Stomach (tissue), 9 donors: ENCODE results near the gene FXR1. TPM values are rescaled to one million over a fixed set of nuclear protein-coding genes. Genes with fewer than 3 reads are reported as not detected.
"Not testable (repeated sequence)": the region's sequence is repeated elsewhere in the genome, so short reads cannot be mapped to it uniquely, and the experiment has no call there.

Source experiments
- DNase-seq, 2 donors: peaks; one replicate each; pipeline versions ENCODE4 v3.0.0 to v3.0.0-alpha.2; 2013 to 2019
- H3K27ac ChIP-seq, 5 donors: fragments of 200-600 bp in 4 of 5; sonication (generic) in 4 of 5; one replicate each; pipeline ENCODE4 v1.5.1; 2013 to 2019; ENCODE audit warnings: mild to moderate bottlenecking in 1 of 5, moderate library complexity in 1 of 5
- H3K27me3 ChIP-seq, 3 donors: fragments of 200-600 bp; sonication (generic); one replicate each; pipeline ENCODE4 v1.5.1; 2017 to 2019; ENCODE audit warnings: mixed run types in 1 of 3
- H3K36me3 ChIP-seq, 4 donors: fragments of 200-600 bp; sonication (generic); 1 replicate in 3 of 4; 2 replicates in 1 of 4; pipeline ENCODE4 v1.5.1; 2016 to 2019
- H3K4me1 ChIP-seq, 4 donors: fragments of 200-600 bp; sonication (generic); one replicate each; pipeline ENCODE4 v1.5.1; 2016 to 2019
- H3K4me3 ChIP-seq, 4 donors: fragments of 200-600 bp; sonication (generic) in 3 of 4; one replicate each; pipeline ENCODE4 v1.5.1; 2016 to 2019; ENCODE audit warnings: mild to moderate bottlenecking in 1 of 4
- H3K9me3 ChIP-seq, 4 donors: fragments of 200-600 bp; sonication (generic); one replicate each; pipeline ENCODE4 v1.5.1; 2016 to 2019
- EP300 ChIP-seq: sonication (generic); formaldehyde crosslinking; IDR thresholded peaks from one replicate; pipeline ENCODE4 v1.6.1; 2017; ENCODE audit warnings: antibody characterized with exemption
- POLR2A ChIP-seq, 4 donors: fragments of 450-650 bp; IDR thresholded peaks; one replicate each; pipeline ENCODE4 v1.6.1; 2016; ENCODE audit warnings: antibody characterized with exemption in 4 of 4, control low read depth in 2 of 4, mild to moderate bottlenecking in 1 of 4, moderate library complexity in 1 of 4
- POLR2AphosphoS5 ChIP-seq, 3 donors: sonication (generic); formaldehyde crosslinking; IDR thresholded peaks; one replicate each; pipeline ENCODE4 v1.6.1; 2016; ENCODE audit warnings: antibody characterized with exemption in 3 of 3
- WGBS, 5 donors: extraction: QIAGEN DNeasy Blood & Tissue Kit in 3 of 5; methylation state at CpG; one replicate each; pipeline versions ENCODE4 v1.1.5 to v1.1.7; 2013 to 2018; 5-methylcytosine and 5-hydroxymethylcytosine counted together
- intact Hi-C: fragments of 100-400 bp; cut with DNase I; formaldehyde crosslinking; loops from one replicate; pipeline ENCODE4 v1.15.1; 2023; ENCODE audit warnings: low total_unique reads
- polyA plus RNA-seq, 3 donors: library from polyadenylated mRNA; stranded (reverse); fragments of 200-250 nt; gene quantifications; one replicate each; pipeline ENCODE4 v1.2.3, GENCODE V29; 2013
- total RNA-seq, 5 donors: library from RNA; depleted of rRNA; stranded (reverse); fragments of >200 nt; gene quantifications; one replicate each; pipeline versions ENCODE4 v1.1.0 to v1.2.3, GENCODE V29; 2014 to 2016
- TF ChIP-seq, protein P1 (sequence below), 7 experiments: fragments of 450-650 bp in 4 of 7; fragments of 200-600 bp in 3 of 7; sonication (generic) in 3 of 7; IDR thresholded peaks; one replicate each; pipeline ENCODE4 v1.5.1; 2016 to 2019; ENCODE audit warnings: antibody characterized with exemption in 7 of 7, control low read depth in 2 of 7, mild to moderate bottlenecking in 1 of 7
- donor health status: healthy with polysubstance abuse.
- donor health status: Bipolar disorder and iron deficiency.
- donor health status: healthy.

Gene FXR1
- total and polyA plus RNA-seq, 8 donors = 40.8 to 182 (median 56.4) TPM

DNA sequence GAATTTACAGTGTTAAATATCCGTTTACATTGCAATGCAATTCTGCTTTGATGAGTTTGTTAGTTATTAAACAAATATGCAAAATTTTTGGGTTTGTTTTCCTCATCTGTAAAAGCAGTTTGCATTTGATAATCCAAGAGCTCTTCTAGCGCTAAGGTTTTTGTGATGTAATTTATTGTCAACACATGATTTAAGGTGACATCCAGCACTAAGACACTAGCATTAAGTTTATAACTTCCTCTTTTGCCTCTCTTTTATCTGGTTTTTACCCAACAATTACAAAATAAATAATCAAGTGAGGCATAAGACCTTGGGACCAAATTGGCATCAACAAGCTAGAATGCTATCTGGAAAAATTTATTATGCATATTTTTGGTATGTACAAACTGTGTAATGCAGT is 78.0 kb downstream of the FXR1 start:
- WGBS, 5 donors = 17 to 22% (median 20%) methylated on average over 2 of the region's 2 CpGs
- H3K27ac ChIP-seq = peak overlapping the region in 4 of 5 donors; percentile 85 to 91 (median 89)
- no peaks in the 10 kb centered on the region for H3K9me3 ChIP-seq
- no peak for TF ChIP-seq POLR2A (IDR thresholded peaks at IDR 0.05)
- peaks cover 0 to 24% (median 22%) of the 10 kb centered on the region in 4 donors for H3K36me3 ChIP-seq
- H3K27me3 ChIP-seq = no peaks in the 10 kb centered on the region
- H3K4me1 ChIP-seq = peaks cover 15 to 43% (median 26%) of the 10 kb centered on the region in 4 donors
- intact Hi-C loops = no loop called here
- DNase-seq = no peak
- peak overlapping the region; percentile 68 to 87 (median 84) for H3K4me3 ChIP-seq

DNA sequence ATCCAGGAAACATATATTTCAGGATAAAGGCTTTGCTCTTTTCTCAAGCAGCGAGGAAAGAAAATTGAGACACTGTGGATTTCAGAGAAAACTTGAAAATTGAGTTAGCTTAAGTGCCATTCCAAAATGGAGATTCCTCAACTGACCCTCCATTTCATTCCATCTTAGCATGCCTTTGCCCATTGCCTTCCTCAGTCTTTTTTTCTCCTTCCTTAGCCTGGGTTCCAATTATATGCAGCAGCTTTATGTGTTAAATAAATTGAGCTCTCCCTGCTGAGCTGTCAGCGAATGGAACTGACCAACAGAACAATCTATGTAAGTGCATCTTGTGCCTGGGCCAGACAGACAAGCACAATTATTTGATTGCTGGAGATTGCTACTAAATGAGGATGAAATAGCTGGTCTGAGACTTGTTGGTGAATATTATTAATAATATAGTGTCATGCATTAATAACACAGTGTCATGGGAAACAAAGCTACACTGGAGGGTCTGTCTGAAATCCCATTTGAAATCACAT is 84.0 kb downstream of the FXR1 start:
- no peak for TF ChIP-seq POLR2AphosphoS5 (IDR thresholded peaks at IDR 0.05)
- TF ChIP-seq EP300 = no peak
- TF ChIP-seq, protein P1, sequence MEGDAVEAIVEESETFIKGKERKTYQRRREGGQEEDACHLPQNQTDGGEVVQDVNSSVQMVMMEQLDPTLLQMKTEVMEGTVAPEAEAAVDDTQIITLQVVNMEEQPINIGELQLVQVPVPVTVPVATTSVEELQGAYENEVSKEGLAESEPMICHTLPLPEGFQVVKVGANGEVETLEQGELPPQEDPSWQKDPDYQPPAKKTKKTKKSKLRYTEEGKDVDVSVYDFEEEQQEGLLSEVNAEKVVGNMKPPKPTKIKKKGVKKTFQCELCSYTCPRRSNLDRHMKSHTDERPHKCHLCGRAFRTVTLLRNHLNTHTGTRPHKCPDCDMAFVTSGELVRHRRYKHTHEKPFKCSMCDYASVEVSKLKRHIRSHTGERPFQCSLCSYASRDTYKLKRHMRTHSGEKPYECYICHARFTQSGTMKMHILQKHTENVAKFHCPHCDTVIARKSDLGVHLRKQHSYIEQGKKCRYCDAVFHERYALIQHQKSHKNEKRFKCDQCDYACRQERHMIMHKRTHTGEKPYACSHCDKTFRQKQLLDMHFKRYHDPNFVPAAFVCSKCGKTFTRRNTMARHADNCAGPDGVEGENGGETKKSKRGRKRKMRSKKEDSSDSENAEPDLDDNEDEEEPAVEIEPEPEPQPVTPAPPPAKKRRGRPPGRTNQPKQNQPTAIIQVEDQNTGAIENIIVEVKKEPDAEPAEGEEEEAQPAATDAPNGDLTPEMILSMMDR (IDR thresholded peaks at IDR 0.05) = no peak
- peaks cover 0 to 17% (median 11%) of the 10 kb centered on the region in 4 donors for H3K9me3 ChIP-seq
- intact Hi-C loops = no loop called here

DNA sequence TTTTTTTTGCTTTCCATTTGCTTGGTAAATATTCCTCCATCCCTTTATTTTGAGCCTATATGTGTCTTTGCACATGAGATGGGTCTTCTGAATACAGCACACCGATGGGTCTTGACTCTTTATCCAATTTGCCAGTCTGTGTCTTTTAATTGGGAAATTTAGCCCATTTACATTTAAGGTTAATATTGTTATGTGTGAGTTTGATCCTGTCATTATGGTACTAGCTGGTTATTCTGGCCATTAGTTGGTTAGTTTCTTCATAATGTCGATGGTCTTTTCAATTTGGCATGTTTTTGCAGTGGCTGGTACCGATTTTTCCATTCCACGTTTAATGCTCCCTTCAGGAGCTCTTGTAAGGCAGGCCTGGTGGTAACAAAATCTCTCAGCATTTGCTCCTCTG is 89.9 kb downstream of the FXR1 start:
- DNase-seq, H3K4me1 ChIP-seq, H3K4me3 ChIP-seq, H3K36me3 ChIP-seq, H3K27ac ChIP-seq, intact Hi-C loops, H3K27me3 ChIP-seq: not testable (repeated sequence)
- H3K9me3 ChIP-seq = peaks cover 0 to 30% (median 12%) of the 10 kb centered on the region in 4 donors
- 80 to 91% (median 83%) methylated on average over 4 of the region's 4 CpGs for WGBS, 5 donors

More for the DNA sequence above, 84.0 kb downstream of the FXR1 start:
- Histone ChIP-seq H3K4me3 (no peak overlapping the region), H3K36me3 (no peaks in the 10 kb centered on the region), H3K27me3 (no peaks in the 10 kb centered on the region), H3K4me1 (no peaks in the 10 kb centered on the region), H3K27ac (no peak overlapping the region)
- DNase-seq = no peak
- 82 to 87% (median 85%) methylated on average over 2 of the region's 2 CpGs for WGBS, 5 donors

DNA sequence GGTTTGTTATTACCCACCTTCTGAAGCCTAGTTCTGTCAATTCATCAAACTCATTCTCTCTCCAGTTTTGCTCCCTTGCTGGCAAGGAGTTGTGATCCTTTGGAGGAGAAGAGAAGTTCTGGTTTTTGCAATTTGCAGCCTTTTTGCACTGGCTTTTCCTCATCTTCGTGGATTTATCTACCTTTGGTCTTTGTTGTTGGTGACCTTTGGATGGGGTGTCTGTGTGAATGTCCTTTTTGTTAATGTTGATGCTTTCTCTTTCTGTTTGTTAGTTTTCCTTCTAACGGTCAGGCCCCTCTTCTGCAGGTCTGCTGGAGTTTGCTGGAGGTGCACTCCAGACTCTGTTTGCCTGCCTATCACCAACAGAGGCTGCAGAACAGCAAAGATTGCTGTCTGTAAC is 91.0 kb downstream of the FXR1 start:
- H3K27me3 ChIP-seq, intact Hi-C loops, H3K4me1 ChIP-seq, H3K4me3 ChIP-seq, H3K27ac ChIP-seq, DNase-seq, H3K36me3 ChIP-seq: not testable (repeated sequence)
- H3K9me3 ChIP-seq = peaks cover 0 to 30% (median 12%) of the 10 kb centered on the region in 4 donors
- WGBS, 5 donors = 37 to 63% (median 44%) methylated on average over 2 of the region's 2 CpGs

DNA sequence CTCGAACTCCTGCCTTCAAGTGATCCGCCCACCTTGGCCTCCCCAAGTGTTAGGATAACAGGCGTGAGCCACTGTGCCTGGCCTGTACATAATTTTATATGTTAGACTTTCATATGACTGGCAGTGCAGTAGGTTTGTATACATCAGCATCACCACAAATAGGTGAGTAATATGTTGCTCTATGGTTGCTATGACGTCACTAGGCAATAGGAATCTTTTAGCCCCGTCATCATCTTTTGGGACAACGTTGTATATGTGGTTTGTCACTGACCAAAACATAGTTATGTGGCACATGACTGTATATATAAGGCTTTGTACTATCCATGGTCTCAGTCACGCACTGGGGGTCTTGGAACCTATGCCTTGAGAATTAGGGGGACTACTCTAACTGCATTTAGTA is 94.1 kb downstream of the FXR1 start:
- no peak for TF ChIP-seq EP300
- TF ChIP-seq, protein P1 (IDR thresholded peaks at IDR 0.05) = no peak
- no peak for TF ChIP-seq POLR2AphosphoS5 (IDR thresholded peaks at IDR 0.05)
- TF ChIP-seq POLR2A (IDR thresholded peaks at IDR 0.05) = no peak
- H3K27ac ChIP-seq = no peak overlapping the region
- H3K4me1 ChIP-seq = no peaks in the 10 kb centered on the region
- intact Hi-C loops = no loop called here
- H3K4me3 ChIP-seq = no peak overlapping the region
- WGBS, 5 donors = 78 to 91% (median 88%) methylated on average over 7 of the region's 7 CpGs
- no peaks in the 10 kb centered on the region for H3K36me3 ChIP-seq
- H3K9me3 ChIP-seq = peaks cover 0 to 13% (median 1%) of the 10 kb centered on the region in 4 donors
- no peaks in the 10 kb centered on the region for H3K27me3 ChIP-seq
- DNase-seq = no peak

DNA sequence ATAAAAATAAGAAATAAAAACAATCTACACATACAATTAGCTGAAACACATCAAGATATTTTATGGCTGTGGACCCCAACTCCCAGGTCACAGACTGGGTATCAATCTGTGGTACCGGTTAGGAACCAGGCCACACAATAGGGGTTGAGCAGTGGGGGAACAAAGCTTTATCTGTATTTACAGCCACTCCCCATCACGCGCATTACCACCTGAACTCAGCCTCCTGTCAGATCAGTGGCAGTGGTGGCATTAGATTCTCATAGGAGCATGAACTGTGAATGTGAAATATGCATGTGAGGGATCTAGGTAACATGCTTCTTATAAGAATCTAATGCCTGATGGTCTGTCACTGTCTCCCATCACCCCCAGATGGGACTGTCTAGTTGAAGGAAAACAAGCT is 94.8 kb downstream of the FXR1 start:
- Histone ChIP-seq H3K36me3 (no peaks in the 10 kb centered on the region), H3K4me3 (no peak overlapping the region), H3K9me3 (peaks cover 0 to 8% (median 0%) of the 10 kb centered on the region in 4 donors), H3K27me3 (no peaks in the 10 kb centered on the region), H3K4me1 (no peaks in the 10 kb centered on the region), H3K27ac (no peak overlapping the region)
- WGBS, 5 donors = 63 to 92% (median 75%) methylated on average over 3 of the region's 3 CpGs
- DNase-seq = no peak
- TF ChIP-seq, protein P1 (IDR thresholded peaks at IDR 0.05) = no peak
- no peak for TF ChIP-seq POLR2AphosphoS5 (IDR thresholded peaks at IDR 0.05)
- intact Hi-C loops = no loop called here
